Measurements from ENCODE around the gene PLEKHA1.

Gene PLEKHA1

GRCh38 chr10:122374237-122374858 is at the start of gene PLEKHA1:
PLEKHA1 (plus strand) TSS chr10:122374708; CDS start chr10:122393201, 18,493 bp downstream.
- DNase-seq (ENCODE audit: low read depth in 2 of 2): peak; percentile 84 to 87

- no peak for DNase-seq (ENCODE audit: low read depth in 2 of 2)
These were observed 49.3 kb upstream of the PLEKHA1 start for GRCh38 chr10:122325235-122325634.

GRCh38 chr10:122326385-122326784 is 48.1 kb upstream of the PLEKHA1 start:
- DNase-seq (ENCODE audit: low read depth in 2 of 2): no peak

GRCh38 chr10:122326806-122327205 is 47.7 kb upstream of the PLEKHA1 start:
- no peak for DNase-seq (ENCODE audit: low read depth in 2 of 2)

- DNase-seq (ENCODE audit: low read depth in 2 of 2): no peak
These were observed 47.0 kb upstream of the PLEKHA1 start for GRCh38 chr10:122327237-122328206.

- DNase-seq (ENCODE audit: low read depth in 2 of 2): no peak
These were observed 45.8 kb upstream of the PLEKHA1 start for GRCh38 chr10:122328676-122329075.

- DNase-seq (ENCODE audit: low read depth in 2 of 2): no peak
These were observed 45.1 kb upstream of the PLEKHA1 start for GRCh38 chr10:122329416-122329815.

GRCh38 chr10:122331100-122331499 is 43.4 kb upstream of the PLEKHA1 start:
- no peak for DNase-seq (ENCODE audit: low read depth in 2 of 2)

GRCh38 chr10:122331615-122332446 is 42.7 kb upstream of the PLEKHA1 start:
- DNase-seq (ENCODE audit: low read depth in 2 of 2): no peak

GRCh38 chr10:122333037-122333436 is 41.5 kb upstream of the PLEKHA1 start:
- DNase-seq (ENCODE audit: low read depth in 2 of 2): no peak

- no peak for DNase-seq (ENCODE audit: low read depth in 2 of 2)
These were observed 38.2 kb upstream of the PLEKHA1 start for GRCh38 chr10:122336332-122336731.

GRCh38 chr10:122336961-122337360 is 37.5 kb upstream of the PLEKHA1 start:
- no peak for DNase-seq (ENCODE audit: low read depth in 2 of 2)

GRCh38 chr10:122338609-122339441 is 35.7 kb upstream of the PLEKHA1 start:
- no peak for DNase-seq (ENCODE audit: low read depth in 2 of 2)

- no peak for DNase-seq (ENCODE audit: low read depth in 2 of 2)
These were observed 33.2 kb upstream of the PLEKHA1 start for GRCh38 chr10:122341141-122341810.

GRCh38 chr10:122342293-122343134 is 32.0 kb upstream of the PLEKHA1 start:
- peak; percentile 26 to 43 for DNase-seq (ENCODE audit: low read depth in 2 of 2)

GRCh38 chr10:122343135-122343800 is 31.2 kb upstream of the PLEKHA1 start:
- no peak for DNase-seq (ENCODE audit: low read depth in 2 of 2)

GRCh38 chr10:122343936-122344335 is 30.6 kb upstream of the PLEKHA1 start:
- DNase-seq (ENCODE audit: low read depth in 2 of 2): no peak

GRCh38 chr10:122344741-122345258 is 29.7 kb upstream of the PLEKHA1 start:
- DNase-seq (ENCODE audit: low read depth in 2 of 2): no peak
